ENCODE results near the gene UST.
A peak's percentile ranks its signal among the peaks of the same experiment; 100 is the strongest.

UST gene

GRCh38 chr6:148746363-148747144 lies at the start of gene UST:
TSS of gene UST (plus strand) at chr6:148747030. CDS start at chr6:148747431, 401 bp downstream.
- DNase-seq, result peak; percentile 59
- ATAC-seq, result peak; percentile 66

GRCh38 chr6:148697895-148698440 lies 48.9 kb upstream of the UST start:
- no peak for ATAC-seq
- no peak for DNase-seq

GRCh38 chr6:148698671-148699180 lies 48.1 kb upstream of the UST start:
- no peak for ATAC-seq

GRCh38 chr6:148700047-148700715 lies 46.6 kb upstream of the UST start:
- no peak for DNase-seq
- ATAC-seq, result no peak

More at GRCh38 chr6:148698671-148699180, 48.1 kb upstream of the UST start:
- no peak for DNase-seq

GRCh38 chr6:148700741-148701311 lies 46.0 kb upstream of the UST start:
- DNase-seq (no peak), ATAC-seq (peak; percentile 59)

- DNase-seq (no peak), ATAC-seq (no peak)
Measured at GRCh38 chr6:148701375-148701774, 45.5 kb upstream of the UST start.

GRCh38 chr6:148703900-148704299 lies 42.9 kb upstream of the UST start:
- DNase-seq (no peak), ATAC-seq (no peak)

- ATAC-seq (no peak), DNase-seq (no peak)
Measured at GRCh38 chr6:148704400-148705246, 42.2 kb upstream of the UST start.

GRCh38 chr6:148708707-148709106 lies 38.1 kb upstream of the UST start:
- DNase-seq (no peak), ATAC-seq (no peak)

GRCh38 chr6:148709577-148709976 lies 37.3 kb upstream of the UST start:
- no peak for DNase-seq
- ATAC-seq, result no peak

- DNase-seq (no peak), ATAC-seq (no peak)
Measured at GRCh38 chr6:148711833-148712654, 34.8 kb upstream of the UST start.

- no peak for ATAC-seq
Measured at GRCh38 chr6:148713033-148713738, 33.6 kb upstream of the UST start.

GRCh38 chr6:148713921-148714320 lies 32.9 kb upstream of the UST start:
- no peak for DNase-seq
- no peak for ATAC-seq

More at GRCh38 chr6:148713033-148713738, 33.6 kb upstream of the UST start:
- DNase-seq, result no peak

GRCh38 chr6:148716811-148717210 lies 30.0 kb upstream of the UST start:
- ATAC-seq (no peak), DNase-seq (no peak)

GRCh38 chr6:148720406-148720805 lies 26.4 kb upstream of the UST start:
- DNase-seq (no peak), ATAC-seq (no peak)

- no peak for DNase-seq
- ATAC-seq, result no peak
Measured at GRCh38 chr6:148720897-148721296, 25.9 kb upstream of the UST start.

GRCh38 chr6:148723484-148723883 lies 23.3 kb upstream of the UST start:
- DNase-seq (no peak), ATAC-seq (no peak)

- DNase-seq, result no peak
- no peak for ATAC-seq
Measured at GRCh38 chr6:148724428-148724827, 22.4 kb upstream of the UST start.

GRCh38 chr6:148727104-148727503 lies 19.7 kb upstream of the UST start:
- ATAC-seq (no peak), DNase-seq (no peak)

- no peak for DNase-seq
- ATAC-seq, result no peak
Measured at GRCh38 chr6:148735989-148736388, 10.8 kb upstream of the UST start.

Measured in stimulated activated naive CD8-positive, alpha-beta T cell treated with anti-CD3 and anti-CD28 coated beads, Interleukin-15, Interleukin-2, amounts not matched to agents 100 U/mL and 50 U/mL, for 24 hours (primary cell).